IMR-90 (cell line): Measurements from ENCODE around the gene PCK1. TPM values are rescaled to one million over a fixed set of nuclear protein-coding genes. Genes with fewer than 3 reads are reported as not detected.

Experiments used
- ATAC-seq: fragments of 200-7000 bp; cut with Tn5 transposase; 2 replicates; pipeline ENCODE4 v1.9.1; 2020; ENCODE audit warnings: low read depth, mild to moderate bottlenecking, moderate library complexity
- BruUV-seq: library from RNA; stranded (reverse); fragments of 400-500 nt; replicated peaks from 2 replicates; lab custom pipeline; 2021; lab: Mats Ljungman, UMichigan
- CTCF ChIA-PET: fragments of 300-600 bp; formaldehyde crosslinking; extraction: SDS; loops from one replicate; lab custom pipeline; 2021; ENCODE audit warnings: antibody characterized with exemption; lab: Yijun Ruan, JAX
- POLR2A ChIA-PET: fragments of 300-600 bp; sonication (Branson Sonifier 250); formaldehyde crosslinking; loops from one replicate; lab custom pipeline; 2022; ENCODE audit warnings: antibody characterized with exemption; ENCODE audit not compliant: unreplicated experiment; lab: Charles Lee
- DNase-seq: peaks from one replicate; pipeline ENCODE4 v3.0.0; 2013
- H2AFZ ChIP-seq: replicated peaks from 2 replicates; pipeline ENCODE3; 2013; ENCODE audit warnings: low read length, mild to moderate bottlenecking; ENCODE audit not compliant: poor library complexity
- H2AK5ac ChIP-seq: 2 replicates; pipeline ENCODE4 v1.6.1; 2013; ENCODE audit warnings: low read depth, low read length, inconsistent platforms
- H2AK9ac ChIP-seq: replicated peaks from 2 replicates; pipeline ENCODE3; 2013; ENCODE audit warnings: mild to moderate bottlenecking, low read depth, low read length, moderate library complexity; ENCODE audit not compliant: poor library complexity
- H2BK120ac ChIP-seq: 2 replicates; pipeline ENCODE4 v1.6.1; 2013; ENCODE audit warnings: low read depth, low read length, inconsistent platforms
- H2BK15ac ChIP-seq: 3 replicates; pipeline ENCODE4 v1.6.1; 2013; ENCODE audit warnings: low read depth, low read length, inconsistent platforms
- H2BK20ac ChIP-seq: 2 replicates; pipeline ENCODE4 v1.6.1; 2013; ENCODE audit warnings: low read depth, mild to moderate bottlenecking, inconsistent platforms, low read length, moderate library complexity
- H2BK5ac ChIP-seq: 2 replicates; pipeline ENCODE4 v1.6.1; 2013; ENCODE audit warnings: mild to moderate bottlenecking, low read depth, low read length, inconsistent platforms; ENCODE audit not compliant: poor library complexity, severe bottlenecking
- H3K14ac ChIP-seq: replicated peaks from 2 replicates; pipeline ENCODE4 v1.6.1; 2013; ENCODE audit warnings: low read depth, low read length, inconsistent platforms
- H3K18ac ChIP-seq: 2 replicates; pipeline ENCODE4 v1.6.1; 2013; ENCODE audit warnings: low read depth, low read length, control low read depth
- H3K23ac ChIP-seq: 2 replicates; pipeline ENCODE4 v1.6.1; 2013; ENCODE audit warnings: low read depth, low read length, inconsistent platforms
- H3K27ac ChIP-seq: 2 replicates; pipeline ENCODE4 v1.5.1; 2013; ENCODE audit warnings: mild to moderate bottlenecking, control low read depth, low read length; ENCODE audit not compliant: insufficient read depth
- H3K27me3 ChIP-seq: 2 replicates; pipeline ENCODE4 v1.6.1; 2013; ENCODE audit warnings: low read length; ENCODE audit not compliant: control insufficient read depth, insufficient read depth
- H3K36me3 ChIP-seq: 2 replicates; pipeline ENCODE4 v1.6.1; 2013; ENCODE audit warnings: low read length, mixed read lengths; ENCODE audit not compliant: control insufficient read depth, insufficient read depth
- H3K4ac ChIP-seq: 2 replicates; pipeline ENCODE4 v1.6.1; 2013; ENCODE audit warnings: low read depth, low read length, inconsistent platforms
- H3K4me1 ChIP-seq: 2 replicates; pipeline ENCODE4 v1.6.1; 2013; ENCODE audit warnings: low read length, mixed read lengths; ENCODE audit not compliant: control insufficient read depth, insufficient read depth
- H3K4me2 ChIP-seq: 2 replicates; pipeline ENCODE4 v1.6.1; 2013; ENCODE audit warnings: low read depth, mild to moderate bottlenecking, control low read depth, low read length, moderate library complexity
- H3K4me3 ChIP-seq: 2 replicates; pipeline ENCODE4 v1.5.1; 2013; ENCODE audit warnings: low read depth, mild to moderate bottlenecking, control low read depth, low read length, moderate library complexity; ENCODE audit not compliant: insufficient read depth
- H3K56ac ChIP-seq: 2 replicates; pipeline ENCODE4 v1.6.1; 2013; ENCODE audit warnings: low read length, inconsistent platforms; ENCODE audit not compliant: insufficient read depth; ENCODE audit errors: extremely low read depth
- H3K79me1 ChIP-seq, 2 experiments: 2 replicates each; pipeline ENCODE4 v1.6.1; 2013; ENCODE audit warnings: low read length in 2 of 2, inconsistent platforms in 1 of 2, low read depth in 1 of 2
- H3K9ac ChIP-seq: 2 replicates; pipeline ENCODE4 v1.6.1; 2013; ENCODE audit warnings: low read depth, low read length, control low read depth
- H3K9me1 ChIP-seq: 2 replicates; pipeline ENCODE4 v1.6.1; 2013; ENCODE audit warnings: low read length, inconsistent platforms; ENCODE audit not compliant: insufficient read depth
- H3K9me3 ChIP-seq: 2 replicates; pipeline ENCODE4 v1.6.1; 2013; ENCODE audit warnings: low read length; ENCODE audit not compliant: control insufficient read depth, insufficient read depth
- H4K20me1 ChIP-seq: 2 replicates; pipeline ENCODE4 v1.6.1; 2013; ENCODE audit warnings: low read length, inconsistent platforms; ENCODE audit not compliant: insufficient read depth
- H4K5ac ChIP-seq: 2 replicates; pipeline ENCODE4 v1.6.1; 2013; ENCODE audit warnings: mild to moderate bottlenecking, low read depth, low read length, control low read depth
- H4K8ac ChIP-seq, 2 experiments: 2 replicates each; pipeline ENCODE4 v1.6.1; 2013; ENCODE audit warnings: low read depth in 2 of 2, low read length in 2 of 2, control low read depth in 1 of 2, inconsistent platforms in 1 of 2
- H4K91ac ChIP-seq: 2 replicates; pipeline ENCODE4 v1.6.1; 2013; ENCODE audit warnings: low read depth, low read length, inconsistent platforms; ENCODE audit not compliant: insufficient read depth
- BHLHE40 ChIP-seq: fragments of 150-350 bp; IDR thresholded peaks from 2 replicates; pipeline ENCODE4 v1.6.1; 2016; ENCODE audit warnings: mild to moderate bottlenecking, low read depth, low read length
- CEBPB ChIP-seq: IDR thresholded peaks from 2 replicates; pipeline ENCODE4 v1.6.1; 2012; ENCODE audit warnings: low read depth, low read length, improper control_type of control experiment
- CHD1 ChIP-seq: IDR thresholded peaks from 2 replicates; pipeline ENCODE4 v1.6.1; 2012; ENCODE audit warnings: low read depth, low read length, improper control_type of control experiment
- CTCF ChIP-seq: conservative IDR thresholded peaks from 2 replicates; pipeline ENCODE4 v1.5.1; 2012; ENCODE audit warnings: mild to moderate bottlenecking, low read depth, low read length, improper control_type of control experiment
- FOS ChIP-seq: fragments of 150-350 bp; IDR thresholded peaks from 2 replicates; pipeline ENCODE4 v1.6.1; 2016; ENCODE audit warnings: low read depth, low read length
- MAFK ChIP-seq: IDR thresholded peaks from 2 replicates; pipeline ENCODE4 v1.6.1; 2012; ENCODE audit warnings: low read depth, low read length, improper control_type of control experiment
- MAZ ChIP-seq: IDR thresholded peaks from 2 replicates; pipeline ENCODE4 v1.6.1; 2012; ENCODE audit warnings: low read depth, mild to moderate bottlenecking, low read length, improper control_type of control experiment, moderate library complexity, borderline replicate concordance
- MXI1 ChIP-seq: IDR thresholded peaks from 2 replicates; pipeline ENCODE4 v1.6.1; 2012; ENCODE audit warnings: low read depth, mild to moderate bottlenecking, low read length, moderate library complexity, borderline replicate concordance
- NFE2L2 ChIP-seq: fragments of 150-350 bp; IDR thresholded peaks from 2 replicates; pipeline ENCODE4 v1.6.1; 2016; ENCODE audit warnings: low read depth, mild to moderate bottlenecking, low read length
- POLR2A ChIP-seq: IDR thresholded peaks from 2 replicates; pipeline ENCODE4 v1.6.1; 2012; ENCODE audit warnings: mild to moderate bottlenecking, low read depth, low read length
- RAD21 ChIP-seq: IDR thresholded peaks from 2 replicates; pipeline ENCODE4 v1.6.1; 2012; ENCODE audit warnings: low read length, improper control_type of control experiment
- RCOR1 ChIP-seq: IDR thresholded peaks from 2 replicates; pipeline ENCODE4 v1.6.1; 2012; ENCODE audit warnings: mild to moderate bottlenecking, low read length, improper control_type of control experiment; ENCODE audit not compliant: insufficient replicate concordance
- RFX5 ChIP-seq: IDR thresholded peaks from 2 replicates; pipeline ENCODE4 v1.8.0; 2012; ENCODE audit warnings: low read depth, mild to moderate bottlenecking, low read length, moderate library complexity
- SMC3 ChIP-seq: fragments of 150-350 bp; IDR thresholded peaks from 2 replicates; pipeline ENCODE4 v1.6.1; 2016; ENCODE audit warnings: low read depth, mild to moderate bottlenecking, antibody characterized with exemption, low read length, moderate library complexity
- USF2 ChIP-seq: fragments of 150-350 bp; IDR thresholded peaks from 2 replicates; pipeline ENCODE4 v1.6.1; 2017; ENCODE audit warnings: mild to moderate bottlenecking, antibody characterized with exemption, low read length, low read depth
- WGBS, 2 experiments: methylation state at CpG; one replicate each; pipeline versions ENCODE4 v1.1.5 to v1.1.7; 2013; ENCODE audit warnings: missing lambda C conversion rate in 2 of 2; ENCODE audit not compliant: insufficient read length in 1 of 2; ENCODE audit errors: extremely low coverage in 2 of 2; 5-methylcytosine and 5-hydroxymethylcytosine counted together
- dilution Hi-C: fragments of 300-500 bp; cut with HindIII; formaldehyde crosslinking; loops from one replicate; pipeline ENCODE4 v1.14.3; 2018; ENCODE audit warnings: low sequenced_read_pairs; ENCODE audit not compliant: unreplicated experiment
- in situ Hi-C: fragments of 300-500 bp; cut with MboI; formaldehyde crosslinking; loops from 3 replicates; pipeline ENCODE4 v1.14.3; 2019; ENCODE audit warnings: low sequenced_read_pairs, inconsistent platforms, mixed read lengths
- intact Hi-C: fragments of 100-400 bp; cut with micrococcal nuclease; formaldehyde crosslinking; loops from 2 replicates; pipeline ENCODE4 v1.10.0; 2022
- polyA plus RNA-seq, 3 experiments: library from polyadenylated mRNA; depleted of rRNA; stranded (reverse); fragments of >200 nt; gene quantifications; 2 replicates each; pipeline ENCODE4 v1.2.3, GENCODE V29; 2012; ENCODE audit warnings: low replicate concordance in 1 of 3
- total RNA-seq: library from RNA; depleted of rRNA; stranded (reverse); fragments of >200 nt; gene quantifications from 2 replicates; pipeline ENCODE4 v1.2.3, GENCODE V29; 2012

Gene PCK1
- total and polyA plus RNA-seq, 2 of the 4 experiments (the other 2 are of a cell fraction) = not detected

GRCh38 chr20:57582432-57583288, 21.8 kb downstream of the PCK1 start:
- DNase-seq (peak; percentile 64), ATAC-seq (peak; percentile 90)
- ChIA-PET POLR2A (no interaction called here), CTCF (interaction anchor here (0.6 kb wide), 1 partner anchor 29 kb away, joined by 3 read pairs; no protein-coding TSS in a partner anchor)
- WGBS, 2 experiments = no CpG with 5 or more reads among the region's 21 CpGs
- H2AFZ ChIP-seq = peak overlapping the region; percentile 34
- no peaks in the 10 kb centered on the region for H3K36me3 ChIP-seq
- H3K4me1 ChIP-seq = peaks cover 11% of the 10 kb centered on the region
- H3K9me1 ChIP-seq = no peaks in the 10 kb centered on the region; the same call in 1 of the 2 replicates
- H2BK120ac ChIP-seq = no peak overlapping the region
- no peak overlapping the region for H3K56ac ChIP-seq
- no peaks in the 10 kb centered on the region for H3K79me1 ChIP-seq
- no peak overlapping the region for H2BK5ac ChIP-seq
- H3K4me3 ChIP-seq = peak overlapping the region; percentile 1; the same call in 1 of the 2 replicates
- intact Hi-C loops = no loop called here
- no peak overlapping the region for H3K23ac ChIP-seq
- H2AK9ac ChIP-seq = peak overlapping the region; percentile 21
- no peak overlapping the region for H2BK20ac ChIP-seq
- BruUV-seq = no TSS peak
- H3K18ac ChIP-seq = no peak overlapping the region
- peak overlapping the region; percentile 2; the same call in 1 of the 2 replicates for H4K5ac ChIP-seq
- H2BK15ac ChIP-seq = no peak overlapping the region
- H3K4ac ChIP-seq = no peak overlapping the region
- H3K14ac ChIP-seq = no peak overlapping the region
- no peak overlapping the region; a peak in 2 of 4 replicates for H4K8ac ChIP-seq
- H2AK5ac ChIP-seq = no peak overlapping the region
- no peaks in the 10 kb centered on the region for H4K20me1 ChIP-seq
- peaks cover 31% of the 10 kb centered on the region for H3K27me3 ChIP-seq
- in situ Hi-C loops = no loop called here
- peaks cover 3% of the 10 kb centered on the region for H3K9me3 ChIP-seq
- H3K4me2 ChIP-seq = peak overlapping the region; percentile 82
- dilution Hi-C loops = no loop called here
- H4K91ac ChIP-seq = no peak overlapping the region
- no peak overlapping the region for H3K27ac ChIP-seq
- H3K9ac ChIP-seq = 0 out of 2 replicates have a peak overlapping the region, but pooled peaks have one; percentile 15
- TF ChIP-seq USF2 (peak; percentile 48; the same call in 1 of the 2 replicates), RAD21 (no peak), CEBPB (no peak), CTCF (peak; percentile 36; the same call in 1 of the 2 replicates), RCOR1 (no peak), RFX5 (no peak), MAFK (no peak), FOS (no peak), BHLHE40 (peak; percentile 43; the same call in 1 of the 2 replicates), MXI1 (no peak), CHD1 (no peak), SMC3 (no peak), POLR2A (no peak), MAZ (peak; percentile 31; the same call in 1 of the 2 replicates), NFE2L2 (no peak)
